Breast epithelium (tissue), 3 donors: ENCODE results near the gene SPOCK1.

Source experiments
- POLR2A ChIP-seq: fragments of 450-650 bp; IDR thresholded peaks from one replicate; pipeline ENCODE4 v1.6.1; 2016; ENCODE audit warnings: antibody characterized with exemption, mild to moderate bottlenecking, moderate library complexity
- POLR2AphosphoS5 ChIP-seq, 3 donors: sonication (generic); formaldehyde crosslinking; IDR thresholded peaks; one replicate each; pipeline ENCODE4 v1.6.1; 2017; ENCODE audit warnings: antibody characterized with exemption in 3 of 3

GRCh38 chr5:137142764-137143605 is 356.1 kb downstream of the SPOCK1 start:
- TF ChIP-seq POLR2AphosphoS5 (IDR thresholded peaks at IDR 0.05) (peak in 1 of 3 donors; percentile 25), POLR2A (no peak)
